Stimulated activated naive B cell treated with anti-CD40 and anti-IgM and Interleukin-4, amounts not matched to agents 10 μg/mL and 1 μg/mL and 100 μg/mL, for 72 hours (primary cell): ENCODE measurements around the gene RYR3.

Experiments used
- ATAC-seq, 2 donors: fragments of 150-1000 bp; cut with Tn5 transposase; replicated peaks; 2 replicates each; pipeline ENCODE4 v1.10.0; 2021; ENCODE audit warnings: moderate library complexity in 1 of 2
- DNase-seq: peaks from one replicate; pipeline ENCODE4 v3.0.0; 2021
- H3K27ac Mint-ChIP-seq: one replicate; pipeline ENCODE4 v1.8.0; 2022; ENCODE audit warnings: mild to moderate bottlenecking, mixed read lengths
- H3K27me3 Mint-ChIP-seq, 2 donors: one replicate each; pipeline ENCODE4 v1.8.0; 2022; ENCODE audit warnings: mixed read lengths in 2 of 2
- H3K36me3 Mint-ChIP-seq, 2 donors: one replicate each; pipeline ENCODE4 v1.8.0; 2022; ENCODE audit warnings: mixed read lengths in 2 of 2, mild to moderate bottlenecking in 1 of 2
- H3K4me1 Mint-ChIP-seq, 2 donors: one replicate each; pipeline ENCODE4 v1.8.0; 2022; ENCODE audit warnings: mixed read lengths in 2 of 2, mild to moderate bottlenecking in 1 of 2
- H3K4me3 Mint-ChIP-seq, 2 donors: one replicate each; pipeline ENCODE4 v1.8.0; 2022; ENCODE audit warnings: mild to moderate bottlenecking in 2 of 2, mixed read lengths in 2 of 2, moderate library complexity in 1 of 2
- H3K9me3 Mint-ChIP-seq, 2 donors: one replicate each; pipeline ENCODE4 v1.8.0; 2022; ENCODE audit warnings: mixed read lengths in 2 of 2, mild to moderate bottlenecking in 1 of 2

RYR3 gene

GRCh38 chr15:33310481-33311311, at the start of gene RYR3:
TSS of gene RYR3 (plus strand) at chr15:33310967. CDS start at chr15:33311046, 79 bp downstream.
- DNase-seq (no peak), ATAC-seq (peak in 1 of 2 donors; percentile 14)
- no peaks in the 10 kb centered on the region for H3K9me3 Mint-ChIP-seq
- peaks cover 43 to 48% of the 10 kb centered on the region in 2 donors for H3K27me3 Mint-ChIP-seq
- H3K4me1 Mint-ChIP-seq, result peaks cover 5% of the 10 kb centered on the region in 2 donors
- no peak within 1 kb of the TSS for H3K27ac Mint-ChIP-seq
- H3K36me3 Mint-ChIP-seq, result no peaks in the 10 kb centered on the region
- H3K4me3 Mint-ChIP-seq, result no peak within 1 kb of the TSS

- Mint-ChIP-seq H3K27ac (no peak overlapping the region), H3K36me3 (no peaks in the 10 kb centered on the region), H3K27me3 (no peaks in the 10 kb centered on the region), H3K4me1 (no peaks in the 10 kb centered on the region), H3K4me3 (no peak overlapping the region), H3K9me3 (no peaks in the 10 kb centered on the region)
- ATAC-seq (no peak), DNase-seq (no peak)
Observed at GRCh38 chr15:33262306-33262705, 48.5 kb upstream of the RYR3 start.

GRCh38 chr15:33277689-33278088, 33.1 kb upstream of the RYR3 start:
- no peak overlapping the region for H3K27ac Mint-ChIP-seq
- H3K4me3 Mint-ChIP-seq, result no peak overlapping the region
- peaks cover 8 to 9% of the 10 kb centered on the region in 2 donors for H3K9me3 Mint-ChIP-seq
- no peaks in the 10 kb centered on the region for H3K4me1 Mint-ChIP-seq
- H3K36me3 Mint-ChIP-seq, result no peaks in the 10 kb centered on the region
- peaks cover 7 to 23% of the 10 kb centered on the region in 2 donors for H3K27me3 Mint-ChIP-seq
- ATAC-seq (no peak), DNase-seq (no peak)

GRCh38 chr15:33278816-33279612, 31.8 kb upstream of the RYR3 start:
- no peak for ATAC-seq
- H3K27me3 Mint-ChIP-seq, result peaks cover 4 to 15% of the 10 kb centered on the region in 2 donors
- H3K27ac Mint-ChIP-seq, result no peak overlapping the region
- DNase-seq, result no peak
- H3K9me3 Mint-ChIP-seq, result peaks cover 3 to 7% of the 10 kb centered on the region in 2 donors
- H3K36me3 Mint-ChIP-seq, result no peaks in the 10 kb centered on the region
- no peak overlapping the region for H3K4me3 Mint-ChIP-seq
- no peaks in the 10 kb centered on the region for H3K4me1 Mint-ChIP-seq

GRCh38 chr15:33279613-33280205, 31.1 kb upstream of the RYR3 start:
- DNase-seq, result no peak
- Mint-ChIP-seq H3K27me3 (peaks cover 4 to 15% of the 10 kb centered on the region in 2 donors), H3K27ac (no peak overlapping the region), H3K36me3 (no peaks in the 10 kb centered on the region), H3K4me3 (no peak overlapping the region), H3K4me1 (no peaks in the 10 kb centered on the region), H3K9me3 (peaks cover 0 to 5% of the 10 kb centered on the region in 2 donors)
- ATAC-seq, result no peak

DNA sequence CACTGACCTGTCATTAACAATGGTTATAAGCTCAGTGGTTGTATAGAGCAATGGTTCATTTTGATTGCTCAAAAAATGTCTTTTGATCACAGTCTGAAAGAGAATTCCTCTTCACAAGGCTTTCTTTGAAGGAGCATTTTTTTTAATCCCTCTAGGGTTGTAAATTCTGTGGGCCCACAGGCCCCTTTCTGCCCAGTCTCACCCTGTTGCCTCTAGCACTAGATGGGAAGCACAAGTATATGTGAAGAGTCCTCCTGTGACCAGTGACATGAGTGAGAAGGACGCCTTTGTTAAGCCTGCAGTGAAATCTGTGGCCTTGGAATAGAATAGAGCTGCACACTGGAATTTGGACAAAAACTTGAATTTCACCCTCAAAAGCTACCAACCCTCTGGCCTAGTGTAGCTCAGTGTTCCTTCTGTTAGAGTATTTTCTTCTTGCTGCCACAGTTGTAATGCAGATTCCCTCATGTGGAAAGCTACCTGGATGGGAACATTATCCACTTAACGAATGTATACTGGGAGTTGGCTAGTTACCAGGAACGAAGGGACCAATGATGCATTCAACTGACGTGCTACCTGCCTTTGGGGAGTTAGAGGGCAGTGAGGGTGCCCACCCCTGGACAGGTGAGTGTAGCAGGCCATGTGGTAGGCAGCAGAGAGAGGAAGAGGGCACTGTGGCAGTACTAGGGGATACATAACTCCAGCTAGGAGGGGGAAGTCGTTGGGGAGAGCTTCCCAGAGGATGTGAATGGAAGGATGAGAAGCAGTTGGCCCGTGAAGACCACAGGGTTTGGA, 28.3 kb upstream of the RYR3 start:
- DNase-seq, result no peak
- H3K27me3 Mint-ChIP-seq, result peaks cover 4 to 9% of the 10 kb centered on the region in 2 donors
- ATAC-seq, result no peak
- H3K36me3 Mint-ChIP-seq, result no peaks in the 10 kb centered on the region
- H3K27ac Mint-ChIP-seq, result no peak overlapping the region
- no peaks in the 10 kb centered on the region for H3K4me1 Mint-ChIP-seq
- H3K9me3 Mint-ChIP-seq, result no peaks in the 10 kb centered on the region
- H3K4me3 Mint-ChIP-seq, result no peak overlapping the region

DNA sequence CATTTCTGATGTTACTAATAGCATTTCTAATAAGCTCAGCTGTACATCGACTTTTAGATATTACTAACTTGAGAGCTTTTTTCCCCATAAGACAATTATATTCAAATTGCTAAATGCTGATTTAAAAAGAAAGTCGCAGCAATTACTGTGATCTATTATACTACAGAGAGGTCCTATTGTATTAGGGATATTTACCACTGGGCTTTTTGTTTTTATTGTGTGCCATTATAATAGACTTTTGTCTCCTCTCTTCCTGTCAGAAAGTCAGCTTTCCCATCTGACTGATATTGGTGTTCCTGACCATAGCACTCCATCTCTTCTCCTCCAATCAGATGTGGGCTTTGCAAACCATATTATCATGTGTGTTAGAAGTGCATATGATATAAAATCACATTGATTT, 27.2 kb upstream of the RYR3 start:
- ATAC-seq, result no peak
- Mint-ChIP-seq H3K36me3 (no peaks in the 10 kb centered on the region), H3K4me3 (no peak overlapping the region), H3K4me1 (no peaks in the 10 kb centered on the region), H3K9me3 (no peaks in the 10 kb centered on the region), H3K27ac (no peak overlapping the region), H3K27me3 (peaks cover 4 to 9% of the 10 kb centered on the region in 2 donors)
- no peak for DNase-seq

DNA sequence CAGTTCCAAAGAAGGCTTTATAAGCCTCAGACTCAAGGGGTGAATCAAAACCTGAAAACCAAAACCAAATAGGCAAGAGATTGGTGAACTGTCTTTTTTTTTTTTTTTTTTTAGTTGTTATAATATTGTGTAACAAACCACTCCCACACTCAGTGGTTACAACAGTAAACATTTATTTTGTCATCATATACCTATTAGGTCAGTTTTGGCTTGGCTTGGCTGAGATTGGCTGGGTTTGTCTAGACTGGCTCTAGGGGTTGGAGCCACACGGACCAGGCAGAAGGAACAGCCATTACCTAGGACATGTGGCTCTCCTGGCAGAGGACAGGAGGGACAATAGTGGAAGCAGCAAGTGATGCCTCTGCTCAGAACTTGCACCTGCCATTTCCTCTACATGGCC, 26.4 kb upstream of the RYR3 start:
- Mint-ChIP-seq H3K36me3 (no peaks in the 10 kb centered on the region), H3K27ac (no peak overlapping the region), H3K4me3 (no peak overlapping the region), H3K4me1 (no peaks in the 10 kb centered on the region), H3K27me3 (peaks cover 4 to 6% of the 10 kb centered on the region in 2 donors), H3K9me3 (no peaks in the 10 kb centered on the region)
- ATAC-seq (no peak), DNase-seq (no peak)

GRCh38 chr15:33292717-33293307, 18.0 kb upstream of the RYR3 start:
- Mint-ChIP-seq H3K4me1 (no peaks in the 10 kb centered on the region), H3K27me3 (no peaks in the 10 kb centered on the region), H3K4me3 (no peak overlapping the region), H3K9me3 (no peaks in the 10 kb centered on the region), H3K27ac (no peak overlapping the region), H3K36me3 (no peaks in the 10 kb centered on the region)
- ATAC-seq (peak; percentile 73 to 75), DNase-seq (peak; percentile 8)

DNA sequence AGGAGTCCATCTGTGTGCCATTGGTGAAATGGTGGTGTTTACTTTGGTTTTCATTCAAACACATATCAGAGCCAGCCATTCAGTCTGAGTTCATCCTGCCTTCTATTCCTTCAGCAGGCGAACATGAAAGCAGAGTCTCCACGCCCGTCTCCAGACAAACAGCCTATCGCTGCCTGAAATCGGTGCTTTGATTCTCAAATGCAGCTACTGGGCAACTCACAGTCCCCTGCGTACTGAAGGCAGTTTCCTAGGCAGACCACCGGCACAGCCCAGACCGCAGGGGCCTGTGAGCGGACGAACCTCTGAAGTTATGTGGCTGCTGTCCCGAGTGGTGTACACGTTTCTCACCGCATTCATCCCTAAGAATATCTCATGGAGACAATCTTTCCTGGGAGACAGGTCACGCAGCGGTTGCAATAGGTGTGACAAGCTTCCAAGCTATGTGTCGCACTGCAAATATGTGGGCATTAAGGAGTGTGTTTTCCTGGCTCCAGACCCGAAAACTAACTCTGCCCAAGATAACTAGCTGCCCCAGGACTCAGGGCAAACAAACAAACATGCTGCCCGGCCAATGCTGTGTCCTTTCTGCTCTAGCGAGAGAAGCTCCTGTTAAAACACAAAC, 16.9 kb upstream of the RYR3 start:
- Mint-ChIP-seq H3K4me1 (no peaks in the 10 kb centered on the region), H3K27me3 (no peaks in the 10 kb centered on the region), H3K9me3 (no peaks in the 10 kb centered on the region), H3K4me3 (no peak overlapping the region), H3K36me3 (no peaks in the 10 kb centered on the region), H3K27ac (no peak overlapping the region)
- ATAC-seq, result no peak
- no peak for DNase-seq

DNA sequence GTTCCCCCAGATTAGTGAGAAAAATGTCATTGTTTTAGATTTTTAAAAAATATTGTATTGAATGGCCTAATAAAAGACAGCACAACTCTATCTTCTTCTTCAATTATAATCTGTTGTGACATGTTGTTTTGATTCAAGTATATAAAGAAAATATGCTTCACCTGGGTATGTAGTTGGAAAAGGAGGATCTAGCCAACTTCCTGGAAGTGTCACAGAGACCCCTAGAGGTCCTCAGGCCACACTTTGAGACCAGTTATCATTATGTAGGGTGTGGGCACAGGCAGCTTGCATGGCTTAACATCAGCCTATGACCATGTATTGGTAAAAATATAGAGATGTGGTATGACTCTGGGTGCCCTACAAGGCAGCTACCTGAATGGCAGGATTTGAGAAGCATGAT, 14.7 kb upstream of the RYR3 start:
- no peaks in the 10 kb centered on the region for H3K9me3 Mint-ChIP-seq
- ATAC-seq (no peak), DNase-seq (no peak)
- no peaks in the 10 kb centered on the region for H3K4me1 Mint-ChIP-seq
- peaks cover 0 to 4% of the 10 kb centered on the region in 2 donors for H3K27me3 Mint-ChIP-seq
- H3K36me3 Mint-ChIP-seq, result no peaks in the 10 kb centered on the region
- no peak overlapping the region for H3K27ac Mint-ChIP-seq
- no peak overlapping the region for H3K4me3 Mint-ChIP-seq

DNA sequence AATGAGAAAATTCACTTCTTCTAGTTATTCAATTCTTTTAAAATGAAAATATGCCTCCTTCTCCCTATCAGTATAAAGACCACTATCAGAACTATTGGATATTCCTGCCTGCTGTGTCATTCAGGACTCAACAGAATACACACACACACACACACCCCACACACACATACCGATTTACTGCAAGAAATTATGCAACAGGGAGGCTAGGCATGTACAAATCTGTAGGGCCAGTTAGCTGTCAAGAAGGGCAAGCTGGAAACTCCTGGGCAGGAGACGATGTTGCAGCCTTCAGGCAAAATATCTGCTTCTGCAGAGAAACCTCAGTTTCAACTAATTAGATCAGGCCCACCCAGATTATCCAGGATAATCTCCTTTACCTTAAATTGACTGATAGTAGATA, 13.9 kb upstream of the RYR3 start:
- H3K9me3 Mint-ChIP-seq, result no peaks in the 10 kb centered on the region
- DNase-seq, result no peak
- no peak for ATAC-seq
- H3K36me3 Mint-ChIP-seq, result no peaks in the 10 kb centered on the region
- no peak overlapping the region for H3K4me3 Mint-ChIP-seq
- H3K27ac Mint-ChIP-seq, result no peak overlapping the region
- H3K4me1 Mint-ChIP-seq, result no peaks in the 10 kb centered on the region
- peaks cover 0 to 4% of the 10 kb centered on the region in 2 donors for H3K27me3 Mint-ChIP-seq

DNA sequence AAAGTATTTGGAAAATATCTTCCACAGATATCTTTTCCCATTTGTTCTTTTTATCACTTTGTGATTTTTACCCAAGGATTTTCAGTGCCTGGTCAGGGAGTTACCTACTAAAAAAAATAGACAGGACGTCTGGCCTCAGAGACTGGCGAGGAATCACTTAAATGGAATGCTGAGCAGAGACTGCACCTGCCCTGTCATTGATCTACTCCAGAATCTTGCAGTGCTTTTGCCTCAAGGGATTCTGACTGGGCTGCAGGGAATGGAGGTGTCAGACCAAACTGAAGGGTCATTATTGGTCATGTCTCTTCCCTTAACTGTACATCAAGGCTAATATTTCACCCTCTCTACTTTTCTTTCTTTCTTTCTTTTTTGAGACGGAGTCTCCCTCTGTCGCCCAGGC, 12.1 kb upstream of the RYR3 start:
- Mint-ChIP-seq H3K27ac (no peak overlapping the region), H3K4me3 (no peak overlapping the region)
- no peak for DNase-seq

More for the DNA sequence above, 12.1 kb upstream of the RYR3 start:
- H3K9me3 Mint-ChIP-seq, result no peaks in the 10 kb centered on the region
- H3K36me3 Mint-ChIP-seq, result no peaks in the 10 kb centered on the region
- ATAC-seq, result no peak
- H3K27me3 Mint-ChIP-seq, result peaks cover 12 to 17% of the 10 kb centered on the region in 2 donors
- no peaks in the 10 kb centered on the region for H3K4me1 Mint-ChIP-seq
